ENCODE measurements around the gene GGA3.

GRCh38 chr17:75238020-75238580, 23.3 kb downstream of the GGA3 start:
- TF ChIP-seq CTCF (IDR thresholded peaks at IDR 0.05) (no peak), POLR2AphosphoS5 (IDR thresholded peaks at IDR 0.05; ENCODE audit: low read depth, low read length) (no peak), TCF7L2 (IDR thresholded peaks at IDR 0.05; ENCODE audit: low read depth, low read length) (no peak), SIN3A (IDR thresholded peaks at IDR 0.05; ENCODE audit: borderline replicate concordance, insufficient read depth, low read depth, low read length) (no peak)

Measured in Panc1 (cell line).